GM23338 (cell line): Measurements from ENCODE around the gene CCDC6. TPM values are rescaled to one million over a fixed set of nuclear protein-coding genes. Genes with fewer than 3 reads are reported as not detected.

Source experiments
- ATAC-seq: fragments of 200-7000 bp; cut with Tn5 transposase; 3 replicates; pipeline ENCODE4 v1.9.1; 2020
- DNase-seq: peaks from one replicate; pipeline ENCODE4 v3.0.0-alpha.2; 2015; ENCODE audit warnings: low spot score
- H2AFZ ChIP-seq: fragments of 200-600 bp; sonication (generic); 2 replicates; pipeline ENCODE4 v1.8.0; 2016; ENCODE audit warnings: antibody characterized with exemption, mild to moderate bottlenecking, moderate library complexity
- H3F3A ChIP-seq: fragments of 200-600 bp; sonication (generic); replicated peaks from 2 replicates; pipeline ENCODE4 v1.8.0; 2017; ENCODE audit warnings: antibody characterized with exemption, mixed run types, low read depth
- H3K27ac ChIP-seq: fragments of 200-600 bp; sonication (generic); 2 replicates; pipeline ENCODE4 v1.6.1; 2016; ENCODE audit warnings: low read depth
- H3K27me3 ChIP-seq: fragments of 200-600 bp; sonication (generic); 2 replicates; pipeline ENCODE4 v1.8.0; 2016; ENCODE audit warnings: mild to moderate bottlenecking, mixed run types, moderate library complexity; ENCODE audit not compliant: insufficient read depth
- H3K36me3 ChIP-seq: fragments of 200-600 bp; sonication (generic); 2 replicates; pipeline ENCODE4 v1.8.0; 2016; ENCODE audit warnings: mild to moderate bottlenecking; ENCODE audit not compliant: insufficient read depth
- H3K4me1 ChIP-seq: fragments of 200-600 bp; sonication (generic); 2 replicates; pipeline ENCODE4 v1.8.0; 2016; ENCODE audit warnings: mild to moderate bottlenecking, moderate library complexity; ENCODE audit not compliant: insufficient read depth
- H3K4me2 ChIP-seq: fragments of 200-600 bp; sonication (generic); 2 replicates; pipeline ENCODE4 v1.7.1; 2017; ENCODE audit warnings: mixed run types
- H3K4me3 ChIP-seq: fragments of 200-600 bp; sonication (generic); 2 replicates; pipeline ENCODE4 v1.6.1; 2016; ENCODE audit warnings: mixed run types
- H3K79me2 ChIP-seq: fragments of 200-600 bp; sonication (generic); replicated peaks from 2 replicates; pipeline ENCODE4 v1.8.0; 2017; ENCODE audit warnings: mild to moderate bottlenecking; ENCODE audit not compliant: insufficient read depth
- H3K9me2 ChIP-seq: fragments of 200-600 bp; sonication (generic); 2 replicates; pipeline ENCODE4 v1.8.0; 2017; ENCODE audit not compliant: insufficient read depth
- H4K20me1 ChIP-seq: fragments of 200-600 bp; sonication (generic); replicated peaks from 2 replicates; pipeline ENCODE4 v1.8.0; 2017; ENCODE audit warnings: mild to moderate bottlenecking; ENCODE audit not compliant: insufficient read depth
- H3K27ac Mint-ChIP-seq: 2 replicates; pipeline ENCODE4 v1.8.0; 2020; ENCODE audit warnings: inconsistent platforms, mild to moderate bottlenecking, moderate library complexity, mixed read lengths
- H3K27me3 Mint-ChIP-seq: 3 replicates; pipeline ENCODE4 v1.8.0; 2022; ENCODE audit warnings: low read depth, mild to moderate bottlenecking, moderate library complexity, mixed read lengths, inconsistent platforms; ENCODE audit not compliant: insufficient read depth, poor library complexity
- H3K36me3 Mint-ChIP-seq: 3 replicates; pipeline ENCODE4 v1.8.0; 2021; ENCODE audit warnings: low read depth, mild to moderate bottlenecking, inconsistent platforms, moderate library complexity, mixed read lengths
- H3K4me1 Mint-ChIP-seq: 3 replicates; pipeline ENCODE4 v1.8.0; 2020; ENCODE audit warnings: mild to moderate bottlenecking, inconsistent platforms, mixed read lengths
- H3K4me3 Mint-ChIP-seq: 3 replicates; pipeline ENCODE4 v1.8.0; 2021; ENCODE audit warnings: moderate library complexity, mild to moderate bottlenecking, inconsistent platforms, mixed read lengths
- H3K9me3 Mint-ChIP-seq: 3 replicates; pipeline ENCODE4 v1.8.0; 2020; ENCODE audit warnings: moderate library complexity, mild to moderate bottlenecking, inconsistent platforms, mixed read lengths
- EZH2 ChIP-seq: fragments of 200-600 bp; sonication (generic); IDR thresholded peaks from one replicate; pipeline ENCODE4 v1.8.0; 2017; ENCODE audit warnings: antibody characterized with exemption, mild to moderate bottlenecking, low read depth; ENCODE audit not compliant: unreplicated experiment
- EZH2phosphoT487 ChIP-seq: fragments of 200-600 bp; sonication (generic); IDR thresholded peaks from one replicate; pipeline ENCODE4 v1.8.1; 2018; ENCODE audit warnings: antibody characterized with exemption; ENCODE audit not compliant: unreplicated experiment
- JUNB ChIP-seq: IDR thresholded peaks from one replicate; pipeline ENCODE4 v1.6.1; 2016; ENCODE audit warnings: antibody characterized with exemption; ENCODE audit not compliant: unreplicated experiment
- NANOG ChIP-seq: IDR thresholded peaks from 2 replicates; pipeline ENCODE4 v1.6.1; 2016; ENCODE audit warnings: antibody characterized with exemption, borderline replicate concordance
- POLR2AphosphoS5 ChIP-seq: IDR thresholded peaks from 2 replicates; pipeline ENCODE4 v1.6.1; 2016; ENCODE audit warnings: antibody characterized with exemption, low read depth
- ZNF331 ChIP-seq: fragments of 250-450 bp; sonication (Bioruptor Pico); IDR thresholded peaks from 2 replicates; pipeline ENCODE4 v1.5.0; 2020; ENCODE audit warnings: low read depth, mild to moderate bottlenecking, moderate library complexity
- polyA plus RNA-seq: library from polyadenylated mRNA; unstranded; fragments of >200 nt; fragmentation: Nextera tagmentation; extraction: Ambion mirVana; gene quantifications from 2 replicates; pipeline ENCODE4 v1.2.1, GENCODE V29; 2016
- total RNA-seq: library from RNA; depleted of rRNA; stranded (reverse); fragments of >200 nt; shearing (Covaris generic); gene quantifications from 2 replicates; pipeline ENCODE4 v1.2.3, GENCODE V29; 2014
- TF ChIP-seq, protein P1 (sequence below): fragments of 250-450 bp; sonication (Bioruptor Pico); IDR thresholded peaks from 2 replicates; pipeline ENCODE4 v1.5.0; 2020; ENCODE audit warnings: mild to moderate bottlenecking, moderate library complexity
- TF ChIP-seq, protein P2 (sequence below): IDR thresholded peaks from 2 replicates; pipeline ENCODE4 v1.6.1; 2016; ENCODE audit warnings: antibody characterized with exemption

The CCDC6 gene
- total and polyA plus RNA-seq, 2 experiments from 2014 or later: 32.5 to 66.9 TPM

DNA sequence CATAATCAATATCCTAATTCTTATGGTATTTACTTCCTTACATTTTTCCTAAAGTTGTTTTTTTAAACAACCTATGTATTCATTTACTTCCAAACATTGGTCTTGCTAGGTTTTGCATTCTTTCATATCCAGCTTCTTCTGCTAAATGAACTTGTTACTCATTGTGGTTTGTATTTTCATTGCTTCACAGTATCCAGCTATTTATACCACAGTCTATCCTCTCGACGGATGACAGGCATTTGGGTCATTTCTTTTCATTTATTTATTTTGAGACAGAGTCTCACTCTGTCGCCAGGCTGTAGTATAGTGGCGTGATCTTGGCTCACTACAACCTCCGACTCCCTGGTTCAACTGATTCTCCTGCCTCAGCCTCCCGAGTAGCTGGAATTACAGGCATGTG is 66.8 kb downstream of the CCDC6 start (continued):
- TF ChIP-seq, protein P1, sequence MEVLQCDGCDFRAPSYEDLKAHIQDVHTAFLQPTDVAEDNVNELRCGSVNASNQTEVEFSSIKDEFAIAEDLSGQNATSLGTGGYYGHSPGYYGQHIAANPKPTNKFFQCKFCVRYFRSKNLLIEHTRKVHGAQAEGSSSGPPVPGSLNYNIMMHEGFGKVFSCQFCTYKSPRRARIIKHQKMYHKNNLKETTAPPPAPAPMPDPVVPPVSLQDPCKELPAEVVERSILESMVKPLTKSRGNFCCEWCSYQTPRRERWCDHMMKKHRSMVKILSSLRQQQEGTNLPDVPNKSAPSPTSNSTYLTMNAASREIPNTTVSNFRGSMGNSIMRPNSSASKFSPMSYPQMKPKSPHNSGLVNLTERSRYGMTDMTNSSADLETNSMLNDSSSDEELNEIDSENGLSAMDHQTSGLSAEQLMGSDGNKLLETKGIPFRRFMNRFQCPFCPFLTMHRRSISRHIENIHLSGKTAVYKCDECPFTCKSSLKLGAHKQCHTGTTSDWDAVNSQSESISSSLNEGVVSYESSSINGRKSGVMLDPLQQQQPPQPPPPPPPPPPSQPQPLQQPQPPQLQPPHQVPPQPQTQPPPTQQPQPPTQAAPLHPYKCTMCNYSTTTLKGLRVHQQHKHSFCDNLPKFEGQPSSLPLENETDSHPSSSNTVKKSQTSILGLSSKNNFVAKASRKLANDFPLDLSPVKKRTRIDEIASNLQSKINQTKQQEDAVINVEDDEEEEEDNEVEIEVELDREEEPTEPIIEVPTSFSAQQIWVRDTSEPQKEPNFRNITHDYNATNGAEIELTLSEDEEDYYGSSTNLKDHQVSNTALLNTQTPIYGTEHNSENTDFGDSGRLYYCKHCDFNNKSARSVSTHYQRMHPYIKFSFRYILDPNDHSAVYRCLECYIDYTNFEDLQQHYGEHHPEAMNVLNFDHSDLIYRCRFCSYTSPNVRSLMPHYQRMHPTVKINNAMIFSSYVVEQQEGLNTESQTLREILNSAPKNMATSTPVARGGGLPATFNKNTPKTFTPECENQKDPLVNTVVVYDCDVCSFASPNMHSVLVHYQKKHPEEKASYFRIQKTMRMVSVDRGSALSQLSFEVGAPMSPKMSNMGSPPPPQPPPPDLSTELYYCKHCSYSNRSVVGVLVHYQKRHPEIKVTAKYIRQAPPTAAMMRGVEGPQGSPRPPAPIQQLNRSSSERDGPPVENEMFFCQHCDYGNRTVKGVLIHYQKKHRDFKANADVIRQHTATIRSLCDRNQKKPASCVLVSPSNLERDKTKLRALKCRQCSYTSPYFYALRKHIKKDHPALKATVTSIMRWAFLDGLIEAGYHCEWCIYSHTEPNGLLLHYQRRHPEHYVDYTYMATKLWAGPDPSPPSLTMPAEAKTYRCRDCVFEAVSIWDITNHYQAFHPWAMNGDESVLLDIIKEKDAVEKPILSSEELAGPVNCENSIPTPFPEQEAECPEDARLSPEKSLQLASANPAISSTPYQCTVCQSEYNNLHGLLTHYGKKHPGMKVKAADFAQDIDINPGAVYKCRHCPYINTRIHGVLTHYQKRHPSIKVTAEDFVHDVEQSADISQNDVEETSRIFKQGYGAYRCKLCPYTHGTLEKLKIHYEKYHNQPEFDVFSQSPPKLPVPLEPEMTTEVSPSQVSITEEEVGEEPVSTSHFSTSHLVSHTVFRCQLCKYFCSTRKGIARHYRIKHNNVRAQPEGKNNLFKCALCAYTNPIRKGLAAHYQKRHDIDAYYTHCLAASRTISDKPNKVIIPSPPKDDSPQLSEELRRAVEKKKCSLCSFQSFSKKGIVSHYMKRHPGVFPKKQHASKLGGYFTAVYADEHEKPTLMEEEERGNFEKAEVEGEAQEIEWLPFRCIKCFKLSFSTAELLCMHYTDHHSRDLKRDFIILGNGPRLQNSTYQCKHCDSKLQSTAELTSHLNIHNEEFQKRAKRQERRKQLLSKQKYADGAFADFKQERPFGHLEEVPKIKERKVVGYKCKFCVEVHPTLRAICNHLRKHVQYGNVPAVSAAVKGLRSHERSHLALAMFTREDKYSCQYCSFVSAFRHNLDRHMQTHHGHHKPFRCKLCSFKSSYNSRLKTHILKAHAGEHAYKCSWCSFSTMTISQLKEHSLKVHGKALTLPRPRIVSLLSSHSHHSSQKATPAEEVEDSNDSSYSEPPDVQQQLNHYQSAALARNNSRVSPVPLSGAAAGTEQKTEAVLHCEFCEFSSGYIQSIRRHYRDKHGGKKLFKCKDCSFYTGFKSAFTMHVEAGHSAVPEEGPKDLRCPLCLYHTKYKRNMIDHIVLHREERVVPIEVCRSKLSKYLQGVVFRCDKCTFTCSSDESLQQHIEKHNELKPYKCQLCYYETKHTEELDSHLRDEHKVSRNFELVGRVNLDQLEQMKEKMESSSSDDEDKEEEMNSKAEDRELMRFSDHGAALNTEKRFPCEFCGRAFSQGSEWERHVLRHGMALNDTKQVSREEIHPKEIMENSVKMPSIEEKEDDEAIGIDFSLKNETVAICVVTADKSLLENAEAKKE (CRISPR knock-in tag): no peak
- TF ChIP-seq POLR2AphosphoS5 (no peak), ZNF331 (no peak), EZH2 (no peak)

DNA sequence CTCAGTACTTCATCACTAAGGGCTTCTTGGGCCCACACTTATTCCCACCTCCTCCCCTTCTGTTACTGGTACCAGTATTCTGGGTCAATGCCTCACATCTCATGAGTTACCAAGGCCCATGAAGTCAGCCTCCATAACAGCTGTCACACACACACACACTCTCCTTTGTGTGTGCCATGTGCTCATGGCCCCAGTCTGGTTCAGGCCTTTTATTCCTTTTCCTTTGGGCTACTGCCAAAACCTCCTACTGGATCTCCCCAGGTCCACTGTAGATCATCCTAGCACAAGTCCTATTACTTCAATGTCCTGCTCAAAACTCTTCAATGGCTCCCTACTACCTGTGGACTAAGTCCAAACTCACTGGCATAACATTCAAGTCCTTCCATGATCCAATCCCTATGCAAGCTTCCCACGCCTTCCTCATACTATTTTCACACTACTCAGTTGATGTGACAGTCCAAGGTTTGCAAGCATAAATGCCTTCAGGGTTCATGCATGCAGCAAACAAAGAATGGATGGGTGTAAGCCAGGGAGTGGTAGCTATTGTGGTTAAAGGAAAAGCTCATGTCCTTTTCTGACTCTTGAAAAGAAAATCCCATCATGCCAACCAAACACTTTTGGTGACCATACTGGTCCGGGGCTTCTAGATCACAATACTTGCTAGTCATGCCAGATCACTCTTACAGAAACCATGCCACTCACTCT is 68.1 kb downstream of the CCDC6 start:
- peak overlapping the region; percentile 25; the same call in 1 of the 2 replicates for H3K27ac Mint-ChIP-seq
- TF ChIP-seq, protein P1 (CRISPR knock-in tag): no peak
- TF ChIP-seq JUNB (no peak), NANOG (no peak), EZH2phosphoT487 (no peak), ZNF331 (no peak)
- TF ChIP-seq, protein P2, sequence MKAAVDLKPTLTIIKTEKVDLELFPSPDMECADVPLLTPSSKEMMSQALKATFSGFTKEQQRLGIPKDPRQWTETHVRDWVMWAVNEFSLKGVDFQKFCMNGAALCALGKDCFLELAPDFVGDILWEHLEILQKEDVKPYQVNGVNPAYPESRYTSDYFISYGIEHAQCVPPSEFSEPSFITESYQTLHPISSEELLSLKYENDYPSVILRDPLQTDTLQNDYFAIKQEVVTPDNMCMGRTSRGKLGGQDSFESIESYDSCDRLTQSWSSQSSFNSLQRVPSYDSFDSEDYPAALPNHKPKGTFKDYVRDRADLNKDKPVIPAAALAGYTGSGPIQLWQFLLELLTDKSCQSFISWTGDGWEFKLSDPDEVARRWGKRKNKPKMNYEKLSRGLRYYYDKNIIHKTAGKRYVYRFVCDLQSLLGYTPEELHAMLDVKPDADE: no peak

More for the DNA sequence above, 68.1 kb downstream of the CCDC6 start:
- DNase-seq: no peak
- peaks cover 23% of the 10 kb centered on the region; the same call in 2 of the 3 replicates for H3K4me1 Mint-ChIP-seq
- Histone ChIP-seq H3K27ac (peak overlapping the region; percentile 10; the same call in 1 of the 2 replicates), H3K4me1 (peaks cover 11% of the 10 kb centered on the region), H3K4me2 (no peak overlapping the region), H3K9me2 (no peaks in the 10 kb centered on the region), H4K20me1 (peaks cover 8% of the 10 kb centered on the region), H3K27me3 (no peaks in the 10 kb centered on the region), H3F3A (no peaks in the 10 kb centered on the region), H3K4me3 (no peak overlapping the region), H3K36me3 (no peaks in the 10 kb centered on the region; the same call in 1 of the 2 replicates), H3K79me2 (peaks cover 77% of the 10 kb centered on the region), H2AFZ (no peak overlapping the region)
- no peak overlapping the region for H3K4me3 Mint-ChIP-seq
- ATAC-seq: no peak
- no peaks in the 10 kb centered on the region for H3K9me3 Mint-ChIP-seq
- peaks cover 12% of the 10 kb centered on the region for H3K27me3 Mint-ChIP-seq
- H3K36me3 Mint-ChIP-seq: peaks cover 23% of the 10 kb centered on the region
